IMR-90 (cell line): ENCODE measurements around the gene RNF223.

ENCODE experiments used
- BHLHE40 ChIP-seq: fragments of 150-350 bp; IDR thresholded peaks from 2 replicates; pipeline ENCODE4 v1.6.1; 2016; ENCODE audit warnings: mild to moderate bottlenecking, low read depth, low read length
- CTCF ChIP-seq: conservative IDR thresholded peaks from 2 replicates; pipeline ENCODE4 v1.5.1; 2012; ENCODE audit warnings: mild to moderate bottlenecking, low read depth, low read length, improper control_type of control experiment
- FOS ChIP-seq: fragments of 150-350 bp; IDR thresholded peaks from 2 replicates; pipeline ENCODE4 v1.6.1; 2016; ENCODE audit warnings: low read depth, low read length
- MAFK ChIP-seq: IDR thresholded peaks from 2 replicates; pipeline ENCODE4 v1.6.1; 2012; ENCODE audit warnings: low read depth, low read length, improper control_type of control experiment
- MXI1 ChIP-seq: IDR thresholded peaks from 2 replicates; pipeline ENCODE4 v1.6.1; 2012; ENCODE audit warnings: low read depth, mild to moderate bottlenecking, low read length, moderate library complexity, borderline replicate concordance
- POLR2A ChIP-seq: IDR thresholded peaks from 2 replicates; pipeline ENCODE4 v1.6.1; 2012; ENCODE audit warnings: mild to moderate bottlenecking, low read depth, low read length
- RAD21 ChIP-seq: IDR thresholded peaks from 2 replicates; pipeline ENCODE4 v1.6.1; 2012; ENCODE audit warnings: low read length, improper control_type of control experiment
- SMC3 ChIP-seq: fragments of 150-350 bp; IDR thresholded peaks from 2 replicates; pipeline ENCODE4 v1.6.1; 2016; ENCODE audit warnings: low read depth, mild to moderate bottlenecking, antibody characterized with exemption, low read length, moderate library complexity
- TF ChIP-seq, protein P1 (sequence below): fragments of 150-350 bp; IDR thresholded peaks from 2 replicates; pipeline ENCODE4 v1.6.1; 2016; ENCODE audit warnings: low read depth, mild to moderate bottlenecking, low read length, moderate library complexity, borderline replicate concordance
- TF ChIP-seq, protein P2 (sequence below): fragments of 150-350 bp; IDR thresholded peaks from 2 replicates; pipeline ENCODE4 v1.6.1; 2017; ENCODE audit warnings: mild to moderate bottlenecking, antibody characterized with exemption, low read length, low read depth

GRCh38 chr1:1047407-1047806 is 26.7 kb downstream of the RNF223 start:
- TF ChIP-seq FOS (no peak), POLR2A (no peak), CTCF (no peak), MXI1 (no peak), SMC3 (no peak), RAD21 (no peak), MAFK (no peak), BHLHE40 (no peak)
- TF ChIP-seq, protein P1, sequence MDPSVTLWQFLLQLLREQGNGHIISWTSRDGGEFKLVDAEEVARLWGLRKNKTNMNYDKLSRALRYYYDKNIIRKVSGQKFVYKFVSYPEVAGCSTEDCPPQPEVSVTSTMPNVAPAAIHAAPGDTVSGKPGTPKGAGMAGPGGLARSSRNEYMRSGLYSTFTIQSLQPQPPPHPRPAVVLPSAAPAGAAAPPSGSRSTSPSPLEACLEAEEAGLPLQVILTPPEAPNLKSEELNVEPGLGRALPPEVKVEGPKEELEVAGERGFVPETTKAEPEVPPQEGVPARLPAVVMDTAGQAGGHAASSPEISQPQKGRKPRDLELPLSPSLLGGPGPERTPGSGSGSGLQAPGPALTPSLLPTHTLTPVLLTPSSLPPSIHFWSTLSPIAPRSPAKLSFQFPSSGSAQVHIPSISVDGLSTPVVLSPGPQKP = no peak
- TF ChIP-seq, protein P2, sequence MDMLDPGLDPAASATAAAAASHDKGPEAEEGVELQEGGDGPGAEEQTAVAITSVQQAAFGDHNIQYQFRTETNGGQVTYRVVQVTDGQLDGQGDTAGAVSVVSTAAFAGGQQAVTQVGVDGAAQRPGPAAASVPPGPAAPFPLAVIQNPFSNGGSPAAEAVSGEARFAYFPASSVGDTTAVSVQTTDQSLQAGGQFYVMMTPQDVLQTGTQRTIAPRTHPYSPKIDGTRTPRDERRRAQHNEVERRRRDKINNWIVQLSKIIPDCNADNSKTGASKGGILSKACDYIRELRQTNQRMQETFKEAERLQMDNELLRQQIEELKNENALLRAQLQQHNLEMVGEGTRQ = no peak
